Neuronal stem cell (in vitro differentiated cells): Measurements from ENCODE around the gene IP6K2.

Experiments
- DNase-seq: peaks from one replicate; pipeline ENCODE4 v3.0.0-alpha.2; 2013; ENCODE audit warnings: low spot score
- H2AFZ ChIP-seq: one replicate; pipeline ENCODE4 v1.6.1; 2013; ENCODE audit warnings: mild to moderate bottlenecking, low read length, inconsistent platforms
- H2AK5ac ChIP-seq: 2 replicates; pipeline ENCODE4 v1.6.1; 2013; ENCODE audit warnings: low read depth, mild to moderate bottlenecking, inconsistent platforms, low read length, moderate library complexity, mixed read lengths
- H2BK120ac ChIP-seq: 2 replicates; pipeline ENCODE4 v1.6.1; 2013; ENCODE audit warnings: low read depth, mild to moderate bottlenecking, inconsistent platforms, low read length, moderate library complexity, mixed read lengths
- H2BK12ac ChIP-seq: one replicate; pipeline ENCODE4 v1.6.1; 2013; ENCODE audit warnings: low read length, inconsistent platforms
- H2BK15ac ChIP-seq: 2 replicates; pipeline ENCODE4 v1.6.1; 2013; ENCODE audit warnings: mild to moderate bottlenecking, low read length, inconsistent platforms, mixed read lengths
- H2BK5ac ChIP-seq: one replicate; pipeline ENCODE4 v1.6.1; 2013; ENCODE audit warnings: inconsistent platforms, mild to moderate bottlenecking, low read length, moderate library complexity
- H3K14ac ChIP-seq: one replicate; pipeline ENCODE4 v1.6.1; 2013; ENCODE audit warnings: low read length, inconsistent platforms
- H3K18ac ChIP-seq: 2 replicates; pipeline ENCODE4 v1.6.1; 2013; ENCODE audit warnings: low read length, inconsistent platforms
- H3K23ac ChIP-seq: 2 replicates; pipeline ENCODE4 v1.6.1; 2013; ENCODE audit warnings: low read depth, mild to moderate bottlenecking, mixed read lengths, low read length, inconsistent platforms; ENCODE audit not compliant: poor library complexity
- H3K27ac ChIP-seq: replicated peaks from 3 replicates; pipeline ENCODE4 v1.5.1; 2013; ENCODE audit warnings: low read length, inconsistent platforms
- H3K27me3 ChIP-seq, 3 experiments: 2 replicates each; pipeline ENCODE4 v1.6.1; 2013; ENCODE audit warnings: low read length in 3 of 3, mild to moderate bottlenecking in 2 of 3, inconsistent platforms in 1 of 3, low read depth in 1 of 3, mixed read lengths in 1 of 3, moderate library complexity in 1 of 3; ENCODE audit not compliant: control insufficient read depth in 3 of 3, insufficient read depth in 3 of 3
- H3K36me3 ChIP-seq, 2 donors: replicated peaks in 1 of 2; 2 replicates each; pipeline ENCODE4 v1.6.1; 2013; ENCODE audit warnings: low read length in 2 of 2; ENCODE audit not compliant: control insufficient read depth in 2 of 2, insufficient read depth in 2 of 2
- H3K4ac ChIP-seq: 2 replicates; pipeline ENCODE4 v1.6.1; 2013; ENCODE audit warnings: inconsistent platforms, mild to moderate bottlenecking, low read length, moderate library complexity
- H3K4me1 ChIP-seq, 2 donors: 1 replicate in 1 of 2; 2 replicates in 1 of 2; pipeline ENCODE4 v1.6.1; 2013; ENCODE audit warnings: low read length in 2 of 2, low read depth in 1 of 2; ENCODE audit not compliant: control insufficient read depth in 2 of 2, insufficient read depth in 1 of 2
- H3K4me2 ChIP-seq: one replicate; pipeline ENCODE4 v1.6.1; 2013; ENCODE audit warnings: mild to moderate bottlenecking, low read length, inconsistent platforms; ENCODE audit not compliant: insufficient read depth, poor library complexity, severe bottlenecking
- H3K4me3 ChIP-seq, 2 donors: 2 replicates each; pipeline ENCODE4 v1.5.1; 2013; ENCODE audit warnings: low read length in 2 of 2, mild to moderate bottlenecking in 2 of 2, inconsistent platforms in 1 of 2, moderate library complexity in 1 of 2
- H3K79me1 ChIP-seq: one replicate; pipeline ENCODE4 v1.6.1; 2013; ENCODE audit warnings: low read depth, mild to moderate bottlenecking, inconsistent platforms, low read length, moderate library complexity
- H3K9ac ChIP-seq: one replicate; pipeline ENCODE4 v1.6.1; 2013; ENCODE audit warnings: mild to moderate bottlenecking, low read depth, low read length, inconsistent platforms; ENCODE audit not compliant: poor library complexity
- H3K9me3 ChIP-seq, 2 donors: replicated peaks in 1 of 2; 2 replicates each; pipeline versions ENCODE3 to v1.6.1; 2013; ENCODE audit warnings: low read length in 2 of 2, mild to moderate bottlenecking in 2 of 2, inconsistent platforms in 1 of 2, low read depth in 1 of 2, mixed read lengths in 1 of 2, moderate library complexity in 1 of 2; ENCODE audit not compliant: control insufficient read depth in 2 of 2, insufficient read depth in 1 of 2
- H4K8ac ChIP-seq: one replicate; pipeline ENCODE4 v1.6.1; 2013; ENCODE audit warnings: low read depth, mild to moderate bottlenecking, inconsistent platforms, low read length, moderate library complexity
- H4K91ac ChIP-seq: one replicate; pipeline ENCODE4 v1.6.1; 2013; ENCODE audit warnings: low read length, low read depth, mild to moderate bottlenecking, inconsistent platforms; ENCODE audit not compliant: poor library complexity
- WGBS, 2 donors: extraction: QIAGEN DNeasy Blood & Tissue Kit; methylation state at CpG; one replicate each; pipeline ENCODE4 v1.1.7; 2013; ENCODE audit warnings: missing lambda C conversion rate in 2 of 2, mixed read lengths in 1 of 2; ENCODE audit not compliant: insufficient read length in 2 of 2, insufficient replicate concordance in 1 of 2; ENCODE audit errors: extremely low coverage in 2 of 2; 5-methylcytosine and 5-hydroxymethylcytosine counted together

The IP6K2 gene

GRCh38 chr3:48708481-48708889, 8.5 kb downstream of the IP6K2 start:
- no peak overlapping the region for H3K14ac ChIP-seq
- H2BK15ac ChIP-seq: no peak overlapping the region
- H4K91ac ChIP-seq: no peak overlapping the region
- no peaks in the 10 kb centered on the region for H3K27me3 ChIP-seq
- no peak overlapping the region for H3K9ac ChIP-seq
- no peak overlapping the region for H2AK5ac ChIP-seq
- no peak overlapping the region for H2BK12ac ChIP-seq
- H2AFZ ChIP-seq: no peak overlapping the region
- no peak overlapping the region for H2BK5ac ChIP-seq
- H3K27ac ChIP-seq: no peak overlapping the region
- no peak overlapping the region for H2BK120ac ChIP-seq
- no peak overlapping the region for H3K18ac ChIP-seq
- H3K79me1 ChIP-seq: peaks cover 7% of the 10 kb centered on the region
- H3K23ac ChIP-seq: no peak overlapping the region
- H3K4me1 ChIP-seq: peaks cover 0 to 5% of the 10 kb centered on the region in 2 donors
- no peak overlapping the region for H3K4ac ChIP-seq
- H3K4me2 ChIP-seq: no peak overlapping the region
- H3K36me3 ChIP-seq: peaks cover 35 to 88% of the 10 kb centered on the region in 2 donors
- no peak overlapping the region for H4K8ac ChIP-seq
- no CpG with 5 or more reads among the region's 2 CpGs for WGBS, 2 donors
- no peak for DNase-seq
- H3K9me3 ChIP-seq: no peaks in the 10 kb centered on the region
- H3K4me3 ChIP-seq: no peak overlapping the region

- no CpG with 5 or more reads among the region's 5 CpGs for WGBS, 2 donors
- no peak overlapping the region for H3K9ac ChIP-seq
- no peak overlapping the region for H3K4me3 ChIP-seq
- no peak overlapping the region for H4K91ac ChIP-seq
- H2AFZ ChIP-seq: no peak overlapping the region
- peaks cover 0 to 4% of the 10 kb centered on the region in 2 donors for H3K4me1 ChIP-seq
- H2BK120ac ChIP-seq: no peak overlapping the region
- no peak overlapping the region for H3K14ac ChIP-seq
- no peak overlapping the region for H3K23ac ChIP-seq
- no peak overlapping the region for H2BK5ac ChIP-seq
- H2AK5ac ChIP-seq: no peak overlapping the region
- no peak overlapping the region for H4K8ac ChIP-seq
- H3K4me2 ChIP-seq: no peak overlapping the region
- H3K79me1 ChIP-seq: peaks cover 4% of the 10 kb centered on the region
- peaks cover 31 to 86% of the 10 kb centered on the region in 2 donors for H3K36me3 ChIP-seq
- H3K9me3 ChIP-seq: no peaks in the 10 kb centered on the region
- H3K4ac ChIP-seq: no peak overlapping the region
- DNase-seq: no peak
- H3K18ac ChIP-seq: no peak overlapping the region
- no peak overlapping the region for H2BK15ac ChIP-seq
- H3K27me3 ChIP-seq: no peaks in the 10 kb centered on the region
- H3K27ac ChIP-seq: no peak overlapping the region
- no peak overlapping the region for H2BK12ac ChIP-seq
Observed at GRCh38 chr3:48707157-48707556, 9.9 kb downstream of the IP6K2 start.

- peaks cover 0 to 4% of the 10 kb centered on the region in 2 donors for H3K9me3 ChIP-seq
- no peak overlapping the region for H3K4me3 ChIP-seq
- H3K18ac ChIP-seq: no peak overlapping the region
- H3K4ac ChIP-seq: no peak overlapping the region
- H3K9ac ChIP-seq: no peak overlapping the region
- H2BK5ac ChIP-seq: no peak overlapping the region
- peaks cover 0 to 1% of the 10 kb centered on the region in 2 donors for H3K4me1 ChIP-seq
- no peak overlapping the region for H2BK12ac ChIP-seq
- H2AK5ac ChIP-seq: no peak overlapping the region
- H3K27me3 ChIP-seq: no peaks in the 10 kb centered on the region
- no peak overlapping the region for H4K91ac ChIP-seq
- H3K23ac ChIP-seq: no peak overlapping the region
- H3K27ac ChIP-seq: no peak overlapping the region
- H2BK120ac ChIP-seq: no peak overlapping the region
- peaks cover 18 to 87% of the 10 kb centered on the region in 2 donors for H3K36me3 ChIP-seq
- no peak overlapping the region for H2BK15ac ChIP-seq
- H3K79me1 ChIP-seq: peaks cover 2% of the 10 kb centered on the region
- no CpG with 5 or more reads among the region's 6 CpGs for WGBS, 2 donors
- no peak overlapping the region for H2AFZ ChIP-seq
- H4K8ac ChIP-seq: no peak overlapping the region
- H3K4me2 ChIP-seq: no peak overlapping the region
- no peak overlapping the region for H3K14ac ChIP-seq
- no peak for DNase-seq
Observed at GRCh38 chr3:48702320-48702920, 14.6 kb downstream of the IP6K2 start.

- Histone ChIP-seq H2BK12ac (no peak overlapping the region), H3K23ac (no peak overlapping the region), H3K36me3 (peaks cover 14 to 82% of the 10 kb centered on the region in 2 donors), H3K4me1 (peaks cover 0 to 1% of the 10 kb centered on the region in 2 donors), H3K9ac (no peak overlapping the region), H3K27me3 (no peaks in the 10 kb centered on the region), H3K4me3 (no peak overlapping the region), H4K91ac (no peak overlapping the region), H3K79me1 (no peaks in the 10 kb centered on the region), H3K4me2 (no peak overlapping the region), H2BK15ac (no peak overlapping the region), H3K9me3 (peaks cover 0 to 4% of the 10 kb centered on the region in 2 donors), H3K27ac (no peak overlapping the region), H4K8ac (no peak overlapping the region), H2AFZ (no peak overlapping the region), H2BK120ac (no peak overlapping the region), H3K18ac (no peak overlapping the region), H2BK5ac (no peak overlapping the region), H3K14ac (no peak overlapping the region), H3K4ac (no peak overlapping the region), H2AK5ac (no peak overlapping the region)
- no CpG with 5 or more reads among the region's 11 CpGs for WGBS, 2 donors
- DNase-seq: no peak
Observed at GRCh38 chr3:48700731-48701405, 16.2 kb downstream of the IP6K2 start.
